PC-3 (cell line): Measurements from ENCODE around the gene NHLRC2. TPM values are rescaled to one million over a fixed set of nuclear protein-coding genes. Genes with fewer than 3 reads are reported as not detected.

ENCODE experiments used
- ATAC-seq: fragments of 200-7000 bp; cut with Tn5 transposase; 2 replicates; pipeline ENCODE4 v1.9.1; 2020; ENCODE audit warnings: mild to moderate bottlenecking, moderate library complexity
- BruUV-seq: library from RNA; stranded (reverse); fragments of 400-500 nt; replicated peaks from 2 replicates; lab custom pipeline; 2021; lab: Mats Ljungman, UMichigan
- CTCF ChIA-PET: fragments of 300-600 bp; sonication (Branson Sonifier 250); formaldehyde crosslinking; loops from one replicate; lab custom pipeline; 2022; ENCODE audit warnings: antibody characterized with exemption; lab: Charles Lee
- POLR2A ChIA-PET: fragments of 300-600 bp; sonication (Branson Sonifier 250); formaldehyde crosslinking; loops from one replicate; lab custom pipeline; 2022; ENCODE audit warnings: antibody characterized with exemption; ENCODE audit not compliant: unreplicated experiment; lab: Charles Lee
- DNase-seq: peaks from one replicate; pipeline ENCODE4 v3.0.0-alpha.2; 2015
- H2AFZ ChIP-seq: fragments of 300-600 bp; sonication (generic); 2 replicates; pipeline ENCODE4 v1.6.0; 2016; ENCODE audit warnings: antibody characterized with exemption, low read length
- H3F3A ChIP-seq: fragments of 300-600 bp; sonication (generic); one replicate; pipeline ENCODE4 v1.6.0; 2017; ENCODE audit warnings: antibody characterized with exemption, low read length, control low read depth, mild to moderate bottlenecking; ENCODE audit not compliant: unreplicated experiment
- H3K27ac ChIP-seq: fragments of 300-600 bp; sonication (generic); 2 replicates; pipeline ENCODE4 v1.5.1; 2016; ENCODE audit warnings: mild to moderate bottlenecking, low read length
- H3K27me3 ChIP-seq: fragments of 300-600 bp; sonication (generic); 2 replicates; pipeline ENCODE4 v1.6.1; 2016; ENCODE audit warnings: low read length, mixed read lengths
- H3K36me3 ChIP-seq: fragments of 300-600 bp; sonication (generic); 2 replicates; pipeline ENCODE4 v1.6.1; 2016; ENCODE audit warnings: low read depth, mixed run types, low read length, mixed read lengths
- H3K4me1 ChIP-seq: fragments of 300-600 bp; sonication (generic); 2 replicates; pipeline ENCODE4 v1.5.1; 2016; ENCODE audit warnings: low read length; ENCODE audit not compliant: insufficient read depth
- H3K4me2 ChIP-seq: fragments of 300-600 bp; sonication (generic); 2 replicates; pipeline ENCODE4 v1.6.0; 2016; ENCODE audit warnings: low read length
- H3K4me3 ChIP-seq: fragments of 300-600 bp; sonication (generic); 2 replicates; pipeline ENCODE4 v1.5.1; 2016; ENCODE audit warnings: mild to moderate bottlenecking, low read length, mixed read lengths
- H3K79me2 ChIP-seq: fragments of 300-600 bp; sonication (generic); 2 replicates; pipeline ENCODE4 v1.6.1; 2017; ENCODE audit warnings: low read length, mixed read lengths
- H3K9ac ChIP-seq: fragments of 300-600 bp; sonication (generic); 2 replicates; pipeline ENCODE4 v1.6.0; 2016; ENCODE audit warnings: mild to moderate bottlenecking, low read length
- H3K9me2 ChIP-seq: fragments of 300-600 bp; sonication (generic); replicated peaks from 2 replicates; pipeline ENCODE4 v1.6.1; 2016; ENCODE audit warnings: mixed run types, low read length, mixed read lengths
- H3K9me3 ChIP-seq: fragments of 300-600 bp; sonication (generic); 2 replicates; pipeline ENCODE4 v1.6.1; 2016; ENCODE audit warnings: low read length, mixed read lengths
- H4K20me1 ChIP-seq: fragments of 300-600 bp; sonication (generic); 2 replicates; pipeline ENCODE4 v1.6.1; 2016; ENCODE audit warnings: low read length, mixed read lengths
- EZH2 ChIP-seq: fragments of 300-600 bp; sonication (generic); IDR thresholded peaks from one replicate; pipeline ENCODE4 v1.6.1; 2017; ENCODE audit warnings: antibody characterized with exemption, mild to moderate bottlenecking, low read length; ENCODE audit not compliant: unreplicated experiment
- EZH2phosphoT487 ChIP-seq: fragments of 300-600 bp; sonication (generic); IDR thresholded peaks from 2 replicates; pipeline ENCODE4 v1.6.1; 2018; ENCODE audit warnings: mild to moderate bottlenecking, antibody characterized with exemption, low read length, borderline replicate concordance
- intact Hi-C: fragments of 100-400 bp; cut with micrococcal nuclease; formaldehyde crosslinking; loops from 2 replicates; pipeline ENCODE4 v1.9.0; 2023
- total RNA-seq: library from RNA; depleted of rRNA; stranded (reverse); fragments of >200 nt; gene quantifications from 2 replicates; pipeline ENCODE4 v1.2.3, GENCODE V29; 2014
- TF ChIP-seq, protein P1 (sequence below): fragments of 300-600 bp; sonication (generic); conservative IDR thresholded peaks from 2 replicates; pipeline ENCODE4 v1.5.1; 2017; ENCODE audit warnings: antibody characterized with exemption, low read depth, mild to moderate bottlenecking, low read length

Gene NHLRC2
- total RNA-seq, 1 experiment from 2014 or later = 17.5 TPM

DNA sequence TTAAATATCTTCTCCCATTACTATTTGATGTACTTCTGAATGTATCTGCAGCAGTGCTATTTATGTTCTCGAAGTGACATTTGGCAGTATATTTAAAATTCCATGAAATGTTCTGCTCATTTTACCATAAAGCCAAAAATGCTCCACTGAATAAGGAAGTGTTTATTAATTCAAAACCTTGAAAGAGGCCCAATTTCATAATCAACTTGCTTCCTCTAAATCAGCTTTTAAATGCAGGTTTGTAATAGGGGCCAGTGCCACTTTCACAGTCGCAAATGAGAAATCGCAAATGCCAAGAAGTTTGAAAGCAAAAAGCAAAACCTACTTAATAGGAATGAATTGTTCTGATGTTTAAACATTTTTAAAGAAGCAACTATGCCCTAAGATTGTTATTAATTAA, 11.4 kb downstream of the NHLRC2 start:
- no peaks in the 10 kb centered on the region; the same call in 1 of the 2 replicates for H3K36me3 ChIP-seq
- no TSS peak for BruUV-seq
- POLR2A ChIA-PET = no interaction called here
- H3K4me1 ChIP-seq = no peaks in the 10 kb centered on the region
- DNase-seq (no peak), ATAC-seq (no peak)
- no peak overlapping the region for H2AFZ ChIP-seq
- H3K9me2 ChIP-seq = no peaks in the 10 kb centered on the region
- no peak overlapping the region for H3K4me3 ChIP-seq
- H3K9ac ChIP-seq = no peak overlapping the region
- TF ChIP-seq, protein P1, sequence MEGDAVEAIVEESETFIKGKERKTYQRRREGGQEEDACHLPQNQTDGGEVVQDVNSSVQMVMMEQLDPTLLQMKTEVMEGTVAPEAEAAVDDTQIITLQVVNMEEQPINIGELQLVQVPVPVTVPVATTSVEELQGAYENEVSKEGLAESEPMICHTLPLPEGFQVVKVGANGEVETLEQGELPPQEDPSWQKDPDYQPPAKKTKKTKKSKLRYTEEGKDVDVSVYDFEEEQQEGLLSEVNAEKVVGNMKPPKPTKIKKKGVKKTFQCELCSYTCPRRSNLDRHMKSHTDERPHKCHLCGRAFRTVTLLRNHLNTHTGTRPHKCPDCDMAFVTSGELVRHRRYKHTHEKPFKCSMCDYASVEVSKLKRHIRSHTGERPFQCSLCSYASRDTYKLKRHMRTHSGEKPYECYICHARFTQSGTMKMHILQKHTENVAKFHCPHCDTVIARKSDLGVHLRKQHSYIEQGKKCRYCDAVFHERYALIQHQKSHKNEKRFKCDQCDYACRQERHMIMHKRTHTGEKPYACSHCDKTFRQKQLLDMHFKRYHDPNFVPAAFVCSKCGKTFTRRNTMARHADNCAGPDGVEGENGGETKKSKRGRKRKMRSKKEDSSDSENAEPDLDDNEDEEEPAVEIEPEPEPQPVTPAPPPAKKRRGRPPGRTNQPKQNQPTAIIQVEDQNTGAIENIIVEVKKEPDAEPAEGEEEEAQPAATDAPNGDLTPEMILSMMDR = no peak
- no peak for TF ChIP-seq EZH2phosphoT487
- no peak for TF ChIP-seq EZH2
- no peaks in the 10 kb centered on the region for H3K27me3 ChIP-seq
- no peaks in the 10 kb centered on the region for H3K9me3 ChIP-seq
- H3K4me2 ChIP-seq = no peak overlapping the region
- no peaks in the 10 kb centered on the region for H4K20me1 ChIP-seq
- CTCF ChIA-PET = no interaction called here
- no peak overlapping the region for H3K27ac ChIP-seq
- peaks cover 9% of the 10 kb centered on the region for H3K79me2 ChIP-seq
- intact Hi-C loops = no loop called here
- no peaks in the 10 kb centered on the region for H3F3A ChIP-seq

DNA sequence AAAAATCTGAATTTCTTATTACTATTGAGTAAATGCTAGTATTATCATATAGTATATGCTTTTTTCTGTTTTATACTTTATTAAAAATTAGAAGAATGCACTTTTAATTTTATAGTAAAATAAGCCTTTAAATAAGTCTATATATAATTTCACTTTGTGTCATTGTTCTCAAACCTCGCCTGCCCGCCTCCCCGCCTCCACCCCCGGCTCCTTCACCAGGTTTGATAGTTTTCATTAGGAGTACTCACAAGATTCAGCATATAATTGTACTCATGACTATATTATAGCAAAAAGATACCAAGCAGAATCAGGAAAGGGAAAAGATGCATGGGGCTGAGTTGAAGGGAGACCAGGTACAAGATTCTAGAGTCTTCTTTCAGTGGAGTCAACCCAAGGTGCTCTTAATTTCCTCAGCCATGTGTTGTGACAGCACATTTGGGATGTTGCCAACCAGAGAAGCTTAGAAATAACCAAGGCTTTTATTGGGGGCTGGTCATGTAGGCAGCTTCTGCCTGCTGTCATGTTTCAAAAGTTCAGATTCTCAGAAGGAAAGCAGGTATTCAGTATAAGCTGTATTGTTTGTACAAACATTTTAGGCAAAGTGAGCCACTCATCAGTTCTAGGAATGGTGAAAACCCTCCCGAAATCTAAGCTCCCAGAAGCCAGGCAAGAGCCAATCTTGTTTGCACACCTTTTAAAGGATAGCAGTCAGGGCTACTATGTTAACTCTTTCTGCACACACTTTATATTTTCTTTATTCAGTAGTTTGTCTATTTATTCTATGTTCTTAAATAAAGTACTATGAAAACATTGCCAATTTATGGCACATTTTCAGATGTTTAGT, 12.3 kb downstream of the NHLRC2 start:
- ChIA-PET POLR2A (no interaction called here), CTCF (no interaction called here)
- Histone ChIP-seq H3K4me3 (no peak overlapping the region), H3K4me1 (no peaks in the 10 kb centered on the region), H3K27me3 (no peaks in the 10 kb centered on the region), H2AFZ (no peak overlapping the region), H3K9me3 (no peaks in the 10 kb centered on the region), H3K36me3 (no peaks in the 10 kb centered on the region), H3K4me2 (no peak overlapping the region), H3K9ac (no peak overlapping the region), H4K20me1 (no peaks in the 10 kb centered on the region), H3K9me2 (no peaks in the 10 kb centered on the region), H3F3A (no peaks in the 10 kb centered on the region), H3K79me2 (peaks cover 9% of the 10 kb centered on the region), H3K27ac (no peak overlapping the region)
- ATAC-seq (no peak), DNase-seq (no peak)
- BruUV-seq = no TSS peak
- no peak for TF ChIP-seq EZH2phosphoT487
- TF ChIP-seq, protein P1 = no peak
- TF ChIP-seq EZH2 = no peak
- intact Hi-C loops = no loop called here

DNA sequence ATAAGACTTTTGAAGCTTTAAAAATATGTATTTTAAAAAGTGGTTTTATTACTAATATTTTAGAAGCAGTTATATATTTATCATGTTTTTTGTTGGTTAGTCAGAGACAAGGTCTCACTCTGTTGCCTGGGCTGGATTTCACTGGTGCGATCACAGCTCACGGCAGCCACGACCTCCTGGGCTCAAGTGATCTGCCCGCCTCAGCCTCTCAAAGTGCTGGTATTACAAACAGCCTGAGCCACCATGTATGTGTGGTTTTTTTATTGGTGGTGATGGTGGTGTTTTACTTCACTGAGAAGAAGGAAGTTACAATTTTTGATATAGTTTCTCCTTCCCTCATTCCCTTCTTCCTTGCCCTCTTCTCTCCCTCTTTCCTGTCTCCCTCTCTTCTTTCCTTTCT, 13.4 kb downstream of the NHLRC2 start:
- Histone ChIP-seq H3K79me2 (peaks cover 9% of the 10 kb centered on the region), H3K9me3 (no peaks in the 10 kb centered on the region), H3K4me3 (no peak overlapping the region), H3K36me3 (peaks cover 5% of the 10 kb centered on the region; the same call in 1 of the 2 replicates), H3K4me2 (no peak overlapping the region), H3K27me3 (no peaks in the 10 kb centered on the region), H2AFZ (no peak overlapping the region), H4K20me1 (no peaks in the 10 kb centered on the region), H3K4me1 (no peaks in the 10 kb centered on the region), H3K9ac (no peak overlapping the region), H3K9me2 (no peaks in the 10 kb centered on the region), H3K27ac (no peak overlapping the region), H3F3A (no peaks in the 10 kb centered on the region)
- intact Hi-C loops = no loop called here
- ChIA-PET CTCF (no interaction called here), POLR2A (no interaction called here)
- no peak for ATAC-seq
- no peak for TF ChIP-seq EZH2phosphoT487
- TF ChIP-seq, protein P1 = no peak
- TF ChIP-seq EZH2 = no peak
- no TSS peak for BruUV-seq
- DNase-seq = no peak
